CD4-positive, alpha-beta T cell (primary cell): ENCODE results near the gene BACE2. TPM values are rescaled to one million over a fixed set of nuclear protein-coding genes. Genes with fewer than 3 reads are reported as not detected.

Experiments used
- ATAC-seq: fragments of 200-7000 bp; cut with Tn5 transposase; one replicate; pipeline ENCODE4 v1.10.0; 2022; ENCODE audit warnings: mild to moderate bottlenecking; ENCODE audit not compliant: poor library complexity
- CTCF ChIA-PET: fragments of 350-600 bp; sonication (Branson Sonifier 250); formaldehyde crosslinking; loops from one replicate; lab custom pipeline; 2021; ENCODE audit warnings: antibody characterized with exemption, inconsistent platforms; lab: Charles Lee
- POLR2A ChIA-PET: fragments of 350-600 bp; sonication (Branson Sonifier 250); formaldehyde crosslinking; loops from one replicate; lab custom pipeline; 2021; ENCODE audit warnings: antibody characterized with exemption, inconsistent platforms; lab: Charles Lee
- DNase-seq, 14 experiments: peaks; one replicate each; pipeline ENCODE4 v3.0.0-alpha.2; 2013 to 2020; ENCODE audit warnings: mixed read lengths in 2 of 14
- H3K27ac ChIP-seq, 2 donors: one replicate each; pipeline versions ENCODE4 v1.5.1 to v1.7.0; 2013; ENCODE audit warnings: low read length in 2 of 2, low read depth in 1 of 2, mild to moderate bottlenecking in 1 of 2
- H3K27me3 ChIP-seq, 2 experiments: 1 replicate in 1 of 2; 2 replicates in 1 of 2; pipeline versions ENCODE4 v1.6.1 to v1.7.0; 2013; ENCODE audit warnings: low read length in 2 of 2, control low read depth in 1 of 2, mild to moderate bottlenecking in 1 of 2, moderate library complexity in 1 of 2; ENCODE audit not compliant: insufficient read depth in 2 of 2, control insufficient read depth in 1 of 2
- H3K36me3 ChIP-seq: one replicate; pipeline ENCODE4 v1.6.1; 2013; ENCODE audit warnings: low read length, control low read depth; ENCODE audit not compliant: insufficient read depth
- H3K4me1 ChIP-seq: one replicate; pipeline ENCODE4 v1.6.1; 2013; ENCODE audit warnings: low read length, control low read depth; ENCODE audit not compliant: insufficient read depth
- H3K4me3 ChIP-seq: one replicate; pipeline ENCODE4 v1.5.1; 2013; ENCODE audit warnings: mild to moderate bottlenecking, low read length, moderate library complexity
- H3K9me3 ChIP-seq, 2 experiments: 1 replicate in 1 of 2; 2 replicates in 1 of 2; pipeline versions ENCODE4 v1.6.1 to v1.7.0; 2013; ENCODE audit warnings: low read length in 2 of 2, mild to moderate bottlenecking in 2 of 2, control low read depth in 1 of 2, moderate library complexity in 1 of 2; ENCODE audit not compliant: control insufficient read depth in 1 of 2, insufficient read depth in 1 of 2
- H3K27ac Mint-ChIP-seq: one replicate; pipeline ENCODE4 v1.8.0; 2020; ENCODE audit warnings: mixed read lengths
- H3K27me3 Mint-ChIP-seq: one replicate; pipeline ENCODE4 v1.8.0; 2021; ENCODE audit warnings: mixed read lengths
- H3K36me3 Mint-ChIP-seq: one replicate; pipeline ENCODE4 v1.8.0; 2021; ENCODE audit warnings: low read depth, mixed read lengths
- H3K4me1 Mint-ChIP-seq: one replicate; pipeline ENCODE4 v1.8.0; 2021; ENCODE audit warnings: low read depth, mixed read lengths
- H3K4me3 Mint-ChIP-seq: one replicate; pipeline ENCODE4 v1.8.0; 2020; ENCODE audit warnings: mild to moderate bottlenecking, mixed read lengths
- H3K9me3 Mint-ChIP-seq: one replicate; pipeline ENCODE4 v1.8.0; 2020; ENCODE audit warnings: mixed read lengths
- intact Hi-C, 2 experiments: fragments of 100-400 bp; cut with DNase I in 1 of 2; cut with micrococcal nuclease in 1 of 2; formaldehyde crosslinking; loops; one replicate each; pipeline versions ENCODE4 v1.15.1 to v1.9.0; 2023 to 2025; cut with DNase I, micrococcal nuclease
- total RNA-seq, 174 experiments: library from RNA in 2 of 174; stranded (reverse) in 2 of 174; gene quantifications; one replicate each; pipeline ENCODE4 v1.2.3 and lab custom pipeline; 2021 to 2026
- TF ChIP-seq, protein P1 (sequence below): fragments of 200-600 bp; IDR thresholded peaks from one replicate; pipeline ENCODE4 v1.8.0; 2022; ENCODE audit warnings: antibody characterized with exemption, mild to moderate bottlenecking

BACE2 gene
- total RNA-seq, 2 experiments from 2014 or later = 0.16 TPM; not detected in 1

DNA sequence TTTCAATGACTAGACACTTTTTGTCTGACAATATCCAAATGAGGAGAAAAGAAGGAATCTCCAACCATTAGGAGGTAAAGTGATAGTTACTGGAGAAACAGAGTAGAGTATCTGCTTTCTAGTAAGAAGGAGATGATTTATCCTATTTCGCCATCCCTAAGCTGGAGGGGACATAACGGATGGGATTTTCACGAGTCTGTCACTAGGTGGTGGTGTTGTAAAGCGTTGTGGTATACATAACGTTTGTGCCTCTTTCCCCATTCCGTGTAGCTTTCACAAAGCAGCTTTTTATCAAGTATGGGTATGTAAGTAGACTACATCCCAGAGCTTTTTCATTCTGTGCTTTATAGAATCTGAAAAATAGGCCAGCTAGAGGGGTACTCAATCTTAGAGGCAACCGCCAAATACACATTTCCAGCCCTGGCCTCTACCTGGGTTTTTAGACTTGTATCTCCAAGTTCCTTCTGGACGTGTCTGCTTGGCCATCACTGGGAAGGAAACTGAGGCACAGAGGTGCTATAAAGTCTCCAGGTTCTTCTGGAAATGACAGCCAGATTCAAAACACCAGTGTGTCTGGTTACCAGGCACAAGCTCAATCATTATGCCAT, 115.4 kb downstream of the BACE2 start:
- peaks cover 33% of the 10 kb centered on the region for H3K27me3 Mint-ChIP-seq
- H3K27me3 ChIP-seq = no peaks in the 10 kb centered on the region
- no peak overlapping the region for H3K27ac Mint-ChIP-seq
- H3K4me3 Mint-ChIP-seq = no peak overlapping the region
- intact Hi-C loops = loop anchor here (1.0 to 5.0 kb wide), 5 partner anchors 89 to 834 kb away; no protein-coding TSS in a partner anchor
- H3K36me3 ChIP-seq = no peaks in the 10 kb centered on the region
- no peak overlapping the region for H3K27ac ChIP-seq
- H3K36me3 Mint-ChIP-seq = no peaks in the 10 kb centered on the region
- TF ChIP-seq, protein P1, sequence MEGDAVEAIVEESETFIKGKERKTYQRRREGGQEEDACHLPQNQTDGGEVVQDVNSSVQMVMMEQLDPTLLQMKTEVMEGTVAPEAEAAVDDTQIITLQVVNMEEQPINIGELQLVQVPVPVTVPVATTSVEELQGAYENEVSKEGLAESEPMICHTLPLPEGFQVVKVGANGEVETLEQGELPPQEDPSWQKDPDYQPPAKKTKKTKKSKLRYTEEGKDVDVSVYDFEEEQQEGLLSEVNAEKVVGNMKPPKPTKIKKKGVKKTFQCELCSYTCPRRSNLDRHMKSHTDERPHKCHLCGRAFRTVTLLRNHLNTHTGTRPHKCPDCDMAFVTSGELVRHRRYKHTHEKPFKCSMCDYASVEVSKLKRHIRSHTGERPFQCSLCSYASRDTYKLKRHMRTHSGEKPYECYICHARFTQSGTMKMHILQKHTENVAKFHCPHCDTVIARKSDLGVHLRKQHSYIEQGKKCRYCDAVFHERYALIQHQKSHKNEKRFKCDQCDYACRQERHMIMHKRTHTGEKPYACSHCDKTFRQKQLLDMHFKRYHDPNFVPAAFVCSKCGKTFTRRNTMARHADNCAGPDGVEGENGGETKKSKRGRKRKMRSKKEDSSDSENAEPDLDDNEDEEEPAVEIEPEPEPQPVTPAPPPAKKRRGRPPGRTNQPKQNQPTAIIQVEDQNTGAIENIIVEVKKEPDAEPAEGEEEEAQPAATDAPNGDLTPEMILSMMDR = peak; percentile 93
- no peaks in the 10 kb centered on the region for H3K4me1 ChIP-seq
- H3K9me3 ChIP-seq = no peaks in the 10 kb centered on the region
- no peak overlapping the region for H3K4me3 ChIP-seq
- ATAC-seq (peak; percentile 97), DNase-seq (peak in 11 of 14 experiments; percentile 6 to 83 (median 35))
- H3K4me1 Mint-ChIP-seq = no peaks in the 10 kb centered on the region
- CTCF ChIA-PET = interaction anchor here (0.6 to 2.7 kb wide), 31 partner anchors 9 to 834 kb away, joined by 3 to 73 read pairs (median 4); partner anchors contain the start of gene MX1
- POLR2A ChIA-PET = interaction anchor here (0.9 to 2.3 kb wide), 7 partner anchors 79 to 534 kb away, joined by 3 to 19 read pairs (median 10); partner anchors contain the start of genes MX1 and MX2
- H3K9me3 Mint-ChIP-seq = no peaks in the 10 kb centered on the region

DNA sequence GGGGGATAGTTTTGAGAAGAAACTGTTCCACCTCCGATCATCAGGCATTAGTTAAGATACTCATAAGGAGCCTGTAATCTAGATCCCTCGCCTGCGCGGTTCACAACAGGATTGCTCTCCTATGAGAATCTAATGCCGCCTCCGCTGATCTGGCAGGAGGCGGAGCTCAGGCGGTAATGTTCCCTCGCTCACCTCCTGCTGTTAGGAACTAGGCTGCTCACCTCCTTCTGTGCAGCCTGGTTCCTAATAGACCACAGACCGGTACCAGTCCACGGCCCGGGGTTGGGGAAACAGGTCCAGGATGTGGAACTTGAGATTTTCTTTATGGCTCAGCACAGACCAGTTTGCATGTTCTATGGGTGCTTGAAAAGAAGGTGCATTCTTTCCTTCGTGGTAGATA, 121.5 kb downstream of the BACE2 start:
- Mint-ChIP-seq H3K27ac (no peak overlapping the region), H3K4me3 (no peak overlapping the region), H3K4me1 (peaks cover 11% of the 10 kb centered on the region), H3K27me3 (peaks cover 24% of the 10 kb centered on the region), H3K9me3 (no peaks in the 10 kb centered on the region), H3K36me3 (no peaks in the 10 kb centered on the region)
- intact Hi-C loops = no loop called here
- TF ChIP-seq, protein P1 = no peak
- POLR2A ChIA-PET = no interaction called here
- CTCF ChIA-PET = no interaction called here
- Histone ChIP-seq H3K27me3 (peaks cover 0 to 5% of the 10 kb centered on the region in 2 experiments), H3K4me1 (peaks cover 5% of the 10 kb centered on the region), H3K9me3 (no peaks in the 10 kb centered on the region), H3K27ac (no peak overlapping the region), H3K36me3 (no peaks in the 10 kb centered on the region), H3K4me3 (no peak overlapping the region)
- DNase-seq (no peak), ATAC-seq (no peak)

DNA sequence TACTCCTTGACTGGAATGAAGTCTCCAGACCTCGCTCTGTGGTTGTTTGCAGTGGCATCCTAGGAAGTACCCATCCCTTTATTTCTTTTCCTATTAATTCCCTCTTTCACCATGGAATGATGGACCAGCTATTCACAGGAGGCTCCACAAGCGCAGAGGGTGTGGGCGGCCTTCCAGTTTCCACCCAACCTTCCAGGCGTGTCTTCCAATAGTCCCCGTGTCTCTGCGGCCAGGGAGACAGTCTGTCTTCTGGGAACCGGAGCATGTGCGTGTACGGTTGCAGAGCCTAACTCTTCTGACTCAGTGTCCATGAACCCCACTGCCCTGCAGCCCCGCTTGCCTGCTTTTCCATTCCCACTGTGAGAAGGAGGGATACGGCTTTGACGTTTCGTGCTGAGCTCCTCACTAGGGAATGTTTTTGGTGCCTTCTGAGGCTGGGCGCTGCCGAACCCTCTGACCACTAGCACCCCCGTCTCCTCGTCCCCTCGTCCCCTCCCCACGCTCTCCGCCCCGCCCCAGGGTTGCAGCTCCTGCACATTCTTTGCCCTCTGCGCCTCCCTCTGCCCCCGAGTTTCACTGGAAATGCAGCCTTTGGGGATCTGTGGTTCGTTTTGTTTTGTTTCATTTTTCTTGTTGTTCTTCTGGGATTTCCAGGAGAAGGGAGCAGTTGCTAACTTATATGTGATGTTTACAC, 122.3 kb downstream of the BACE2 start:
- Histone ChIP-seq H3K27me3 (peaks cover 0 to 5% of the 10 kb centered on the region in 2 experiments), H3K4me3 (no peak overlapping the region), H3K27ac (no peak overlapping the region), H3K4me1 (peaks cover 5% of the 10 kb centered on the region), H3K36me3 (no peaks in the 10 kb centered on the region), H3K9me3 (no peaks in the 10 kb centered on the region)
- Mint-ChIP-seq H3K4me1 (peaks cover 11% of the 10 kb centered on the region), H3K27me3 (peaks cover 32% of the 10 kb centered on the region), H3K4me3 (no peak overlapping the region), H3K9me3 (no peaks in the 10 kb centered on the region), H3K36me3 (no peaks in the 10 kb centered on the region), H3K27ac (no peak overlapping the region)
- TF ChIP-seq, protein P1 = no peak
- no peak for DNase-seq
- no peak for ATAC-seq
- POLR2A ChIA-PET = no interaction called here
- CTCF ChIA-PET = no interaction called here
- intact Hi-C loops = no loop called here
